HUDEP-2 (cell line): ENCODE data around the gene UTP14C.
"Not testable (repeated sequence)": the region's sequence is repeated elsewhere in the genome, so short reads cannot be mapped to it uniquely, and the experiment has no call there.

Source experiments
- DNase-seq, 76 experiments: peaks; one replicate each; lab custom pipeline; 2025; ENCODE audit not compliant: unreplicated experiment in 76 of 76; lab: John Stamatoyannopoulos, UW

The UTP14C gene

GRCh38 chr13:52002361-52002760 lies 22.1 kb upstream of the UTP14C start:
- no peak for DNase-seq

GRCh38 chr13:52003541-52003940 lies 20.9 kb upstream of the UTP14C start:
- DNase-seq, result no peak

DNA sequence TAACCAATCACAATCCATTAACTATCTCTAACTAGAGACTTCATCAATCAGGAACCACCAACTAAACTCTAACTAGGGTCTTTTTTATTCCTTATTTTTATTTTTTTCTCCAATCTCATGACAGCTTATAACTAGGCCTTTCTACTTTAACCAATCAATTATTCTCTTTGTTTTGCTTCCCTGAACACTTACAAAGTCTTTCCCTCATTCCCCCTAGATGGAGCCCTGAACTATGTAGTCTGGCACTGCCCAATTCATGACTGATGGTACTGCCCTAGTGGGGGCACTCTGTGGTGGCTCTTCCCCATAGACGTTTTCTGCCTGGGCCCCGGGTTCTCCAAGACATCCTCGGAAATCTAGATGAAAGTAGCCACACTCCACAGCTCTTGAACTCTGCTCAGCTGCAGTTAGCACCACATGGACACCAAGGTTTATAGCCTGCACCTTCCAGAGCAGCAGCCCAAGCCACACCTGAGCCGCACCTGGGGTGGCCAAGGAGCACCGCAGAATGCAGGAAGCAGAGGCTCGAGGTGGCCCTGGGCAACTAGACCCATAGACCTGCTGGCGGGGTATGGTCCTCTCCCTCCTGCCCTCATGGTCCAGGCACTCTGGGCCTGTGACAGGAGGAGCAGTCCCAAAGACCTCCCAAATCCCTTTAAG lies 19.9 kb upstream of the UTP14C start:
- DNase-seq, result no peak

DNA sequence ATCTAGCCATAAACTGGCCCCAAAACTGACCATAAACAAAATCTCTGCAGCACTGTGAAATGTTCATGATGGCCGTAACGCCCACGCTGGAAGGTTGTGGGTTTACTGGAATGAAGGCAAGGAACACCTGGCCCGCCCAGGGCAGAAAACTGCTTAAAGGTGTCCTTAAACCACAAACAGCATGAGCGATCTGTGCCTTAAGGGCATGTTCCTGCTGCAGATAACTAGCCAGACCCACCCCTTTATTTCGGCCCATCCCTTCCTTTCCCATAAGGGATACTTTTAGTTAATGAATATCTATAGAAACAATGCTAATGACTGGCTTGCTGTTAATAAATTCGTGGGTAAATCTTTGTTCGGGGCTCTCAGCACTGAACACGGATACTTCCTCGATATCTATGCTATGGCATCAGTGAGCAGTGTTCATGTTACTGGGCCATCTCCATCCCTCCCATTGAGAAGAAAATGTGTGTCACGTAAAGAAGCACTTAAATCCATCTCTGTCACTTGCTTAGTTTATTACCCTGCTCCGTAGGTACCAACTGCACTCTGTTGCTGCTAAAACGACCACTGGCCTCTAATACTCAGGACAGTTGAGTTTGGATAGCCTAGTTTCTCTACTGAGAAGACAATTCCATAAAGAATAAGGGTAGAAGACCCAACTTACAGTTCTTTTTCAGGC lies 18.5 kb upstream of the UTP14C start:
- DNase-seq, result no peak

GRCh38 chr13:52006523-52007245 lies 17.8 kb upstream of the UTP14C start:
- no peak for DNase-seq

DNA sequence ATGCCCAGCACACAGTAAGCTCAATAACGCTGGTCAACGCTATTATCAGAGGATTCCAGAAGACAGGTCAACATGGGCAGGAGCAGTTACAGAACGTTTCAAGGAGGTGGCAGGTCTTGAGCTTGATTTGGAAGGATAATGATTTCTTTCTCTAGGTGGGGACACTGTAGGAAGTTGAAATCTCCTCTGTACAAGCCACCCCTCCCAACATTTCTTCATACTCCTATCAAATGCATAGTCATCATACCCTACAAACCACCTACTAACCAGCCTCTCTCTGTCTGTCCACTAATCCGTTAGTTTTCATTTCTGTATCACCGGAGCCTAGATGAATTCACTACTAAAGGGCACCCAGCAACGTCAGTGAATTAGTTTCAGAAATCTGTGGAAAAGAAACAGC lies 14.5 kb upstream of the UTP14C start:
- DNase-seq, result peak in 4 of 76 experiments; percentile 23 to 56 (median 38)

DNA sequence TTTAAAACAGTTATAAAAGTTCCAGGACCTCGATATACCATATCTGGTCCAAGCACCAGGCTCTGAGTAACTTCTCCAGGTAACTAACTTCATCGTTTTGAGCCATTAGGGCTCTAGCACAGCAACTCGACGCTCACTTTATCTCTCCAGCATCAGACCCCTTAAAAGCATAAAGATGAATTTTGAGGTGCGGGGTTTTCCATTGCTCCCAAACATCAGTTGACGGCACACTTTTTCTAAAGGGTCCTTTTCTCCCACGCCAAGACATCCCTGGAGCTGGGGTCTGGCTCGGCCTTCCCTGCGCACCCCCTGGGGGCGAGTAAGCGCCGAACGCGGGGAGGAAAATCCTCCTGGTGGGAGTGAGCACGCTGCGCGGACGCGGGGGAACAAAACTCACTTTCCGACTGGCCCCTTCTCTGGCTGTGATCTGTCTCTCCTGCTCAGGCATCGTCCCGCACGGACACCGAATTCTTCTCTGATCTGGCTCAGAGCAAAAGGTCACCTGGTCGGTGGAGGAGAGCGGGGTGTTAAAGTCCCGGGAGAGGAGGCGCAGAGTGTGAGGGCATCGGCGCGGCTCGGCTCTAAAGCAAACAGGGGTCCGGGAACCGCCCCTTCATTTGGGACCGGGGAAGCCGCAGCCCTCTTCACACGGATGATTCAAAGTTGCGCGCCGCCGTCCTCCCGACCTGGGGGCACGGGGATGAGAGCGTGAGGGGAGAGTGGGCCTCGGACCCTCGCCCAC lies 13.4 kb upstream of the UTP14C start, which contains the start of gene ATP7B:
ATP7B (minus strand) TSS at position 561 of the 742 bp plus-strand sequence; CDS start at position 448, 113 bp downstream.
- peak in 7 of 76 experiments; percentile 14 to 58 (median 39) for DNase-seq

DNA sequence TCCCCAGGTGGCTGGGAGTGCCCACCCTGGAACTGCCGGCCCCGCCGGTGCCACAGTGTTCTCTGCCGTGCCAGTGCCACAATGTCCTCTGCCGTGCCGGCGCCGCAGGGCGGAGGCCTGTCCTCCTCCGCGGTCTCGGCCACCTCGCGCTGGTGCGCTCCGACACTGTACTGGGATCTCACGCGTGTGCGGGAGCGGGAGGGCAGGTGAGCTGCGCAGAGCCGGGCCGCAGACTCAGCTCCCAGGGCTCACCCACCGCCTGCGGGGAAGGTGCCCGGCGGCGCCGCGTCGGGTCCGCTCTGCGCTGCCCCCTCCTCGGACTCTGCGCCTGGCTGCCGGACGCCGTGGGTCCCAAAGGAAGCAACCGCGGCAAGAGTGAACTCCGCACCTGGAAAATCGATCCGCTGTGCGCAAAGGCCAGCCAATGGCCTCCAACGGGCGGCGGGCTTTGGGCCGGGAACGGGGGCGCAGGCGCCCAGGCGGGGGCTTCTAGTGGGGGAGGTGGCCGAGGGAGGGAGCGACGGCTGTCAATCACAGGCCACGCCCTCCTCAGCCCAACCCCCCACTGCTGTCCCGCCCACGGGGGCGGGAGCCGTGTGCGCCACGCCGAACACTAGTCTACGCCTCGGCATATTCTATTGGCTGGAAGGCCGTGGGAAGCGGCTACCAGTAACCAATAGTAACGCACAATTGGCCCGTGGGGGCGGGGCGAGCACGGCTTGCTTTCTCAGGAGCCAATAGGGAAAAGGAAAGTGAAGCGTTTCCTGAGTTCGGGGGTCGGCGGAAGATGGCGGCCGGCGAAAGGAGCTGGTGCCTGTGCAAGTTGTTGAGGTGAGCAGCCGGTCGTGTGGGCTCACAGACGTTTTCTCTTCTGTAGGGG lies 12.6 kb upstream of the UTP14C start, which contains the start of gene ALG11:
ALG11 (plus strand) TSS at position 767 of the 880 bp plus-strand sequence; CDS start at position 788, 21 bp downstream.
- peak; percentile 51 to 99 (median 97) for DNase-seq

- peak in 1 of 76 experiments; percentile 42 for DNase-seq
Measured at GRCh38 chr13:52012512-52012836, 12.0 kb upstream of the UTP14C start.

GRCh38 chr13:52016296-52016695 lies 8.2 kb upstream of the UTP14C start:
- DNase-seq, result no peak

DNA sequence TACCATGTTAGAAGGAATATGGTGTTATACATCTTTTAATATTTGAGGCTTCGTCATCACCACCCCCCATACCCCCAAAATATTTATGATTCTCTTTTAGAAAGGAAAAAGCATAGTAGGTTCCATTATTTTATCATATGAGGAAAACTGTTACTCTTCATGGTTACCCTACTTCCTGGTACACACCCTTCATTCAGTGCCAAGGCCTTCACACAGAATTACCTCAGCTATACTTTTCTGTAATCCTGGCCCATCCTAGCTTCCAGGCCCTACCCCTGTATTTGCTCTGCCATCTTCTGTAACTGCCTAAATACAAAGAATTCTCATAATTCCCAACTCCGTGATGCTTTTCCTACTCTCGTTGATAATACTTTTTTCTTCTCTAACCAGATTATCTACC lies 4.3 kb upstream of the UTP14C start:
- DNase-seq, result no peak

- peak in 5 of 76 experiments; percentile 7 to 50 (median 30) for DNase-seq
Measured at GRCh38 chr13:52022356-52022755, 2.1 kb upstream of the UTP14C start.

DNA sequence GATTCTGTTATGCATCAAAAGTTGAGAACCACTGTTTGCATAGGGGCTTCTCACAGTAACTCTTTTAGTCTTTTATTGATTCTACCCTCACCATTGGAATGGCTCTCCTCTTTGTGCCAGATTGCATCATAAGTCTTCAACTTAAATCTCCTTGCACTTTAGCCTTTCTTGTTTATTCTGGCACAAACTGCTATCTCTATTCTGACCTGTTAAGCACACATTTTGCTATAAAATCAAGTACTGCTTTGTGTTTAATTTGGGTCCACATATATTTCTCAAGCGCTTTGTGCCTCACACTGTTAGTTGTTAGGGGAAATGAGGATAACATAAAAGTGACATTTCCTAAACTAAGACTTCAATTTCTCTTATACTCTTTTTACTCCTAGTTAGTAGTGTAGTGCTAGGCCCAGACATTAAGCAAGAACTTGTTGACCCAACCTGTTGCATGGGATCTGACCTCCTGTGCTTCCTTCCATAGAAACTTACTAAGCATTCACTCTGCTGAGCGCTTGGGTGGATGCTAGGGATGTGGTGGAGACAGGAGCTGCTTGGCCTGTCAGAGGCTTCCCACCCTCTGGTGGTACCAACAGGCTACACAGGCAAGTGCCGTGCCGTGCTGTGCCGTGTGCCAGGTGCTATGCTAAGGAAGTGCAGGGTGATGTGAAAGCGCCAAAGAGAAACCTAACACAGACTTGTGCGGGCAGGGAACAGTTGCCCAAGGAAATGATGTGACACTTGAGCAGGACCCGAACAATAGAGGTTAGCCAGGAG lies 1.2 kb downstream of the UTP14C start:
- DNase-seq, result no peak

DNA sequence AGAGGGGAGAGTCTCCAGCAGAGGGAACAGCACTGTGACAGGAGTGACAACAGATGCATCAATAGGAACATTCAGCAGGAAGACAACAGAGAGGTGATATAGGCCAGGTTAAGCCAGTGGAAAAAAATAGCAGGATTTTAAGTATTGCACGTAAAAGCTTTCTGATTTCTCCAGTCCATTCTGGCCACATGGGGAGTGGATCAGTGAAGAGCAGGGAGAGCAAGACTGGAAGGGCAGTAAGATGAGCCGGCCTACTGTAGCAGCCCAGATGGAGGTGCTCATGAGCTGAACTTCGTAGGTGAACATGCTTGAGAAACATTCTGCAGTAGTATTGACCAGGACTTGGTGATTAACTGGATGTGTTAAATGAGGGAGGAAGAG lies 1.7 kb downstream of the UTP14C start:
- no peak for DNase-seq

GRCh38 chr13:52027832-52028231 lies 3.3 kb downstream of the UTP14C start:
- DNase-seq, result no peak

DNA sequence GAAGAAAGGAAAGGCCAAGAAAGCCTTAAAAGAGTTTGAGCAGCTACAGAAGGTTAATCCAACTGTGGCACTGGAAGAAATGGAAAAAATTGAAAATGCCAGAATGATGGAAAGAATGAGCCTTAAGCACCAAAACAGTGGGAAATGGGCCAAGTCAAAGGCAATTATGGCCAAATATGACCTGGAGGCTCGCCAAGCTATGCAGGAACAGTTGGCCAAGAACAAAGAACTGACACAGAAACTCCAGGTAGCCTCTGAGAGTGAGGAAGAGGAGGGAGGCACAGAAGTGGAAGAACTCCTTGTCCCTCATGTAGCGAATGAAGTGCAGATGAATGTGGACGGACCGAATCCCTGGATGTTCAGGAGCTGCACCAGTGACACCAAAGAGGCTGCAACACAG lies 5.1 kb downstream of the UTP14C start:
- no peak for DNase-seq

DNA sequence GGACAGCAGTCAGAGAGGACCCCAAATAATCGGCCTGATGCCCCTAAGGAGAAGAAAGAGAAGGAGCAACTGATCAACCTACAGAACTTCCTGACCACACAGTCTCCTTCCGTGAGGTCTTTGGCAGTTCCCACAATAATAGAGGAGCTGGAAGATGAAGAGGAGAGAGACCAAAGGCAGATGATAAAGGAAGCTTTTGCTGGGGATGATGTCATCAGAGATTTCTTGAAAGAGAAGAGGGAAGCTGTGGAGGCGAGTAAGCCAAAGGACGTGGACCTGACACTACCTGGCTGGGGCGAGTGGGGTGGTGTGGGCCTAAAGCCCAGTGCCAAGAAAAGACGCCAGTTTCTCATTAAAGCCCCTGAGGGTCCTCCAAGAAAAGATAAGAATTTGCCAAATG lies 5.9 kb downstream of the UTP14C start:
- not testable (repeated sequence) for DNase-seq

DNA sequence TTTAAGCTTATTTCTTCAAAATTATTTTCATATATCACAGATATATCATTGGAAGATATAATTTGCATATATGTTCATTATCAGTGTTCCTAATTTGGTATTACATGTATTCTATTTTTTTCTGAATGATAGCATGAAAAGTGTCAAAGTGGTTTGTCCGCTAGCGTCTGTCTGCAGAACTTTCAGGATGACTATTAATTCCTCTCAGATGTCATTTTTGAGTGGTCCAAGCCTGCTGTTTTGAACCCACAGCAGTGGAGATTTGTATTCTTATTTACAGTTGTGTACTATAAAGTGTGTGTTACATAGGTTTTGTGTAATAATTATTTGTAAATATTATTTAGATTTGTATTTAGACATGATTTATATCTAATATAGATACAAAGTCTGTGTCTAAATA lies 8.5 kb downstream of the UTP14C start:
- no peak for DNase-seq

DNA sequence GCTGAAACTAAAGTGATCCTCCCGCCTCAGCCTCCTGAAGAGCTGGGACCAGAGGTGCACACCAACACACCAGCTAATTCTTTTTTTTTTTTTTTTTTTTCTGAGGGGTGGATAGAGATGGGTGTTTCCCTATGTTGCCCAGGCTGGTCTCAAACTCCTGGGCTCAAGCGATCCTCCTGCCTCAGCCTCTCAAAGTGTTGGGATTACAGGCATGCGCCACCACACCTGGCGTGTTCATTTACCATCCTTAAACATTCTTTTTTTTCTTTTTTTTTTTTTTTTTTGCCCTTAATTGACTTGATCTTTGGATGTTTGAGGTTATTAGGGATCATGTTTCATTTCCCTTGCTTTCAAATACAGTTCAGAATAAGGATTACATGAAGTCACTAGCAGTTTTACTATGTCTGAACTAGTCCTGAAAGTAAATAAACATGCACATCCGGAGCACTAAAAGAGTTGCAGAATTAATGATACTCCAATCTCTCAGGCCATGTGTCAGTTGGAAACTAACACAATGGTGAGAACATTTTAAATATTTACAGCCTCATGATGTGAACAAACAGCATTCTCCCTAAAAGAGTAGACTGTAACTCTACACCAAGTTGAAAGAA lies 10.2 kb downstream of the UTP14C start:
- no peak for DNase-seq
